Measurements from ENCODE around the gene APOA4. TPM values are rescaled to one million over a fixed set of nuclear protein-coding genes. Genes with fewer than 3 reads are reported as not detected.
A peak's percentile ranks its signal among the peaks of the same experiment; 100 is the strongest.

APOA4 gene
- polyA plus RNA-seq, 1 of the 3 experiments (the other 2 are of a cell fraction): not detected

- peak overlapping the region; percentile 98 for H2AFZ ChIP-seq (ENCODE audit: low read depth)
- TF ChIP-seq, protein P1, sequence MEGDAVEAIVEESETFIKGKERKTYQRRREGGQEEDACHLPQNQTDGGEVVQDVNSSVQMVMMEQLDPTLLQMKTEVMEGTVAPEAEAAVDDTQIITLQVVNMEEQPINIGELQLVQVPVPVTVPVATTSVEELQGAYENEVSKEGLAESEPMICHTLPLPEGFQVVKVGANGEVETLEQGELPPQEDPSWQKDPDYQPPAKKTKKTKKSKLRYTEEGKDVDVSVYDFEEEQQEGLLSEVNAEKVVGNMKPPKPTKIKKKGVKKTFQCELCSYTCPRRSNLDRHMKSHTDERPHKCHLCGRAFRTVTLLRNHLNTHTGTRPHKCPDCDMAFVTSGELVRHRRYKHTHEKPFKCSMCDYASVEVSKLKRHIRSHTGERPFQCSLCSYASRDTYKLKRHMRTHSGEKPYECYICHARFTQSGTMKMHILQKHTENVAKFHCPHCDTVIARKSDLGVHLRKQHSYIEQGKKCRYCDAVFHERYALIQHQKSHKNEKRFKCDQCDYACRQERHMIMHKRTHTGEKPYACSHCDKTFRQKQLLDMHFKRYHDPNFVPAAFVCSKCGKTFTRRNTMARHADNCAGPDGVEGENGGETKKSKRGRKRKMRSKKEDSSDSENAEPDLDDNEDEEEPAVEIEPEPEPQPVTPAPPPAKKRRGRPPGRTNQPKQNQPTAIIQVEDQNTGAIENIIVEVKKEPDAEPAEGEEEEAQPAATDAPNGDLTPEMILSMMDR (IDR thresholded peaks at IDR 0.05): no peak
- no peaks in the 10 kb centered on the region for H3F3A ChIP-seq (replicated peaks; ENCODE audit: insufficient read depth)
- no peaks in the 10 kb centered on the region for H3K9me2 ChIP-seq
- H3K9ac ChIP-seq: peak overlapping the region; percentile 90
- CTCF ChIA-PET: interaction anchor here (0.7 to 11.4 kb wide), 11 partner anchors 10 to 440 kb away, joined by 3 to 268 read pairs (median 4); partner anchors contain the start of genes APOA4, APOC3, BUD13 and SIK3
- peak overlapping the region; percentile 47 to 58; a peak in 3 of 4 replicates for H3K27ac ChIP-seq (ENCODE audit: low read depth in 2 of 2, low read length in 1 of 2)
- DNase-seq: no peak
- no peaks in the 10 kb centered on the region for H4K20me1 ChIP-seq (ENCODE audit: insufficient read depth)
- peak overlapping the region; percentile 88 for H3K4me2 ChIP-seq
- H3K4me3 ChIP-seq (ENCODE audit: low read depth in 2 of 2, low read length in 1 of 2): peak overlapping the region; percentile 75 to 93
- WGBS (ENCODE audit: low lambda C conversion rate): 1% methylated on average over 11 of the region's 15 CpGs
- H3K9me3 ChIP-seq: no peaks in the 10 kb centered on the region
- peaks cover 27% of the 10 kb centered on the region for H3K79me2 ChIP-seq (ENCODE audit: insufficient read depth)
- POLR2A ChIA-PET: interaction anchor here (0.7 to 1.7 kb wide), 4 partner anchors 14 to 357 kb away, joined by 3 to 8 read pairs (median 4); partner anchors contain the start of genes APOA1 and PAFAH1B2
- peaks cover 39 to 43% of the 10 kb centered on the region in 2 experiments for H3K36me3 ChIP-seq (replicated peaks in 1 of 2; ENCODE audit: control insufficient read depth in 1 of 2, insufficient read depth in 2 of 2, low read length in 1 of 2)
- H3K27me3 ChIP-seq (ENCODE audit: insufficient read depth): no peaks in the 10 kb centered on the region
- peaks cover 0 to 20% of the 10 kb centered on the region in 2 experiments; a peak in 2 of 4 replicates for H3K4me1 ChIP-seq (ENCODE audit: control insufficient read depth in 1 of 2, insufficient read depth in 2 of 2, low read depth in 1 of 2, low read length in 1 of 2)
Observed at GRCh38 chr11:116787436-116787785, 35.7 kb downstream of the APOA4 start.

DNA sequence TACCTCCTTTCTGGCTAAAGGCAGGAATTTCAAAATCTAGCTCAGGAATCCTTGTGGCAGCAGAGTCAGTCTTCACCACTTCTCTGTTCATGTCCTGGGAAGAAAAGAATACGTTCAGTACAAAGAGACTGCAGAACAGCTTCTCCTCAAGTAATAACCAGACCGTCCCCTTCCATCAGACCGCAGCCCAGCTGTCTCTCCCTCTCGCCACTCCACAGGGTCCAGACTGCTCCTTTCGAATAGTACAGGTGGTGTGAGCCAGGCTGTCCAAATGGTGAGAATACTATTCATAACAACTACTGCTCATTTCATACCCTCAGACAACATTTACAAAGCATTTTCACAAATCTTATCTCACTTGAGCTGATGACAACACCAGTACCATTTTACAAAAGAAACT is 36.1 kb downstream of the APOA4 start:
- Histone ChIP-seq H3K4me3 (ENCODE audit: low read depth in 2 of 2, low read length in 1 of 2) (peak overlapping the region; percentile 75 to 93), H3K9me3 (no peaks in the 10 kb centered on the region), H2AFZ (ENCODE audit: low read depth) (peak overlapping the region; percentile 98; the same call in 1 of the 2 replicates), H3K4me2 (peak overlapping the region; percentile 88), H4K20me1 (ENCODE audit: insufficient read depth) (no peaks in the 10 kb centered on the region), H3F3A (replicated peaks; ENCODE audit: insufficient read depth) (no peaks in the 10 kb centered on the region), H3K4me1 (ENCODE audit: control insufficient read depth in 1 of 2, insufficient read depth in 2 of 2, low read depth in 1 of 2, low read length in 1 of 2) (peaks cover 0 to 20% of the 10 kb centered on the region in 2 experiments; a peak in 2 of 4 replicates), H3K9ac (peak overlapping the region; percentile 90), H3K79me2 (ENCODE audit: insufficient read depth) (peaks cover 27% of the 10 kb centered on the region), H3K9me2 (no peaks in the 10 kb centered on the region), H3K36me3 (replicated peaks in 1 of 2; ENCODE audit: control insufficient read depth in 1 of 2, insufficient read depth in 2 of 2, low read length in 1 of 2) (peaks cover 42 to 48% of the 10 kb centered on the region in 2 experiments), H3K27me3 (ENCODE audit: insufficient read depth) (no peaks in the 10 kb centered on the region), H3K27ac (ENCODE audit: low read depth in 2 of 2, low read length in 1 of 2) (peak overlapping the region in 1 of 2 experiments; percentile 58; a peak in 2 of 4 replicates)
- 35% methylated on average over 5 of the region's 5 CpGs for WGBS (ENCODE audit: low lambda C conversion rate)
- ChIA-PET CTCF (interaction anchor here (0.8 to 11.4 kb wide), 12 partner anchors 9 to 440 kb away, joined by 3 to 268 read pairs (median 6); partner anchors contain the start of genes APOA4, APOC3 and SIK3), POLR2A (interaction anchor here (1.3 to 1.7 kb wide), 2 partner anchors 13 to 357 kb away, joined by 4 to 8 read pairs; partner anchors contain the start of gene PAFAH1B2)
- peak; percentile 27 for DNase-seq
- TF ChIP-seq JUND (IDR thresholded peaks at IDR 0.05): no peak
- no peak for TF ChIP-seq GABPA (IDR thresholded peaks at IDR 0.05; ENCODE audit: low read depth)
- TF ChIP-seq, protein P2, sequence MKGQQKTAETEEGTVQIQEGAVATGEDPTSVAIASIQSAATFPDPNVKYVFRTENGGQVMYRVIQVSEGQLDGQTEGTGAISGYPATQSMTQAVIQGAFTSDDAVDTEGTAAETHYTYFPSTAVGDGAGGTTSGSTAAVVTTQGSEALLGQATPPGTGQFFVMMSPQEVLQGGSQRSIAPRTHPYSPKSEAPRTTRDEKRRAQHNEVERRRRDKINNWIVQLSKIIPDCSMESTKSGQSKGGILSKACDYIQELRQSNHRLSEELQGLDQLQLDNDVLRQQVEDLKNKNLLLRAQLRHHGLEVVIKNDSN (IDR thresholded peaks at IDR 0.05; ENCODE audit: borderline replicate concordance, low read depth): no peak
- TF ChIP-seq FOXM1 (IDR thresholded peaks at IDR 0.05; ENCODE audit: low read depth): no peak
- TF ChIP-seq MEF2A (IDR thresholded peaks at IDR 0.05; ENCODE audit: borderline replicate concordance, low read depth): no peak
- TF ChIP-seq CHD2 (IDR thresholded peaks at IDR 0.05; ENCODE audit: low read length, partially characterized antibody): no peak
- no peak for TF ChIP-seq YY1 (IDR thresholded peaks at IDR 0.05; ENCODE audit: low read depth)
- no peak for TF ChIP-seq ELF1 (IDR thresholded peaks at IDR 0.05)
- TF ChIP-seq TCF12 (IDR thresholded peaks at IDR 0.05): no peak
- TF ChIP-seq RCOR1 (IDR thresholded peaks at IDR 0.05; ENCODE audit: low read length): no peak
- no peak for TF ChIP-seq SMC3 (IDR thresholded peaks at IDR 0.05; ENCODE audit: low read depth, low read length)
- TF ChIP-seq EP300 (IDR thresholded peaks at IDR 0.05; ENCODE audit: borderline replicate concordance in 1 of 2, low read depth in 1 of 2, low read length in 1 of 2): no peak
- TF ChIP-seq RFX5 (IDR thresholded peaks at IDR 0.05; ENCODE audit: low read length): no peak
- TF ChIP-seq SIN3A (IDR thresholded peaks at IDR 0.05; ENCODE audit: borderline replicate concordance, low read depth, low read length): no peak
- no peak for TF ChIP-seq FOSL2 (IDR thresholded peaks at IDR 0.05; ENCODE audit: borderline replicate concordance, low read depth)
- TF ChIP-seq POLR2AphosphoS5 (IDR thresholded peaks at IDR 0.05; ENCODE audit: low read depth, low read length): no peak

Data from SK-N-SH (cell line).